Measurements from ENCODE around the gene CHMP4B.

Gene CHMP4B

DNA sequence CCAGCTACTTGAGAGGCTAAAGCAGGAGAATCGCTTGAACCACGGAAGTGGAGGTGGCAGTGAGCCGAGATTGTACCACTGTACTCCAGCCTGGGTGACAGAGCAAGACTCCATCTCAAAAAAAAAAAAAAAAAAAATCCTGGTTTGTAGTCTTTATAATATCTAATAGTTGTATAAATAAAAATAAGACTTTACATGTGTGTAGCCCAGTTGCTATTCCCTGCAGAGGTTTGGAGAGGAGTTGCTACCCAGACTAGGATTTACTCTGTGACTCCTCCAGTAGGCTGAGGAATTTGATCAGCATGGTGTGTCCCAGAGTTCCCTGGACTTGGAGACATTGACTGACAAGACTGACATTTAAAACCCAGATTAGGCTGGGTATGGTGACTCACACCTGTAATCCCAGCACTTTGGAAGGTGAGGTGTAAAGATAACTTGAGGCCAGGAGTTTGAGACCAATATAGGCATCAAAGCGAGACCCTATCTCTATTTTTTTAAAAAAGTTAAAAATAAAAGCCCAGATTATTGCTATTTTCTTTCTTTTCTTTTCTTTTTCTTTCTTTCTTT is 10.2 kb downstream of the CHMP4B start:
- DNase-seq (ENCODE audit: low spot score) = no peak

DNA sequence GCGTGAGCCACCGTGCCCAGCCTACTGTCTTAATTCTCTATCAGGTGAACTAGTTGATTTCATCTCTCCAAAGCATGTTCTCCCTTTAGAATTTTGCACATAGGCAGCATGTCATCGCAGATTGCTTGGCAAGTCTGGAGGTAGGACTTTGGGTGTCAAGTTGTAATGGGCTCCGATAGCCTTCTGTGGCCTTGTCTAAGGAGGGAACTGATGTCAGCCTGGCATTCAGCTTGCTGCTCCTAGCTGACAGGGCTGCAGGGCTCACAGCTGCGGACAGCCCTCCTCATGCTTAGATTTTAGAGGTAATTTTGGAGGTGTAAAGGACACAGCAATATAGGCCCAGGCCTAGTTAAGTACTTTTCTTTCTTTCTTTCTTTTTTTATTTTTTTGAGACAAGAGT is 11.3 kb downstream of the CHMP4B start:
- DNase-seq (ENCODE audit: low spot score) = no peak

DNA sequence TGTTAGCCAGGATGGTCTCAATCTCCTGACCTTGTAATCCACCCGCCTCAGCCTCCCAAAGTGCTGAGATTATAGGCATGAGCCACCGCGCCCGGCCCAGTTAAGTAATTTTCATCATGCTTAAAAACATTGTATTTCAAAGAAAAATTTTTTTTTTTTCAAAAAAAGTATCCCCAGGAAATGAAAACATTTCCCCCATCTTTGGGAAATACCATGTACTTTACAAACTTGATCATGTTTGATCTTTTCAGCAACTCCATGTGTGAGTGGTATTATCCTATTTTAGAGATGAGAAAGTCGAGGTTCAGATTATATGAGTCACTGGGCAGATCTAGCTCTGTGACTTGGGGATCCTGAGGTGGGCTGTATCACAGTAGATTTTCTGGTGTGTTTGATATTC is 11.8 kb downstream of the CHMP4B start:
- no peak for DNase-seq (ENCODE audit: low spot score)

DNA sequence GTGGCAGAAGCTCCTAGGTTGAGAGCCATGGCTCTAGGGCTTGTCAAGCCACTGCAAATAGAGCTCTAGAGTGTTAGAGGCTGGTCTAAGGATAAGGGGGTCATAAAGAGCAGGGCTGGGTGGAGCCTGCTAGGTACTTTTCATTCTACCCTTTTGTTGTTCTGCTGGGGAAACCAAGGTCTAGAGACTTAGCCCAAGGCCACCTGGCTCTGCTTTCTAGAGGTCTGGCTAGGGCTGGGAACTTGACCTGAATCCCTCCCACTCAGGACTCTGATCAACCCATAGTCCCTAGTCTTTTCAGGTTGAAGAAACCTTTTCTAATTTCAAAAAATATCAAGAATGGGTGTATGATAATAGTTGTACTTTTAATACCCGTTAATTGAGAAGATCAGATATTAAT is 13.7 kb downstream of the CHMP4B start:
- DNase-seq (ENCODE audit: low spot score) = no peak

DNA sequence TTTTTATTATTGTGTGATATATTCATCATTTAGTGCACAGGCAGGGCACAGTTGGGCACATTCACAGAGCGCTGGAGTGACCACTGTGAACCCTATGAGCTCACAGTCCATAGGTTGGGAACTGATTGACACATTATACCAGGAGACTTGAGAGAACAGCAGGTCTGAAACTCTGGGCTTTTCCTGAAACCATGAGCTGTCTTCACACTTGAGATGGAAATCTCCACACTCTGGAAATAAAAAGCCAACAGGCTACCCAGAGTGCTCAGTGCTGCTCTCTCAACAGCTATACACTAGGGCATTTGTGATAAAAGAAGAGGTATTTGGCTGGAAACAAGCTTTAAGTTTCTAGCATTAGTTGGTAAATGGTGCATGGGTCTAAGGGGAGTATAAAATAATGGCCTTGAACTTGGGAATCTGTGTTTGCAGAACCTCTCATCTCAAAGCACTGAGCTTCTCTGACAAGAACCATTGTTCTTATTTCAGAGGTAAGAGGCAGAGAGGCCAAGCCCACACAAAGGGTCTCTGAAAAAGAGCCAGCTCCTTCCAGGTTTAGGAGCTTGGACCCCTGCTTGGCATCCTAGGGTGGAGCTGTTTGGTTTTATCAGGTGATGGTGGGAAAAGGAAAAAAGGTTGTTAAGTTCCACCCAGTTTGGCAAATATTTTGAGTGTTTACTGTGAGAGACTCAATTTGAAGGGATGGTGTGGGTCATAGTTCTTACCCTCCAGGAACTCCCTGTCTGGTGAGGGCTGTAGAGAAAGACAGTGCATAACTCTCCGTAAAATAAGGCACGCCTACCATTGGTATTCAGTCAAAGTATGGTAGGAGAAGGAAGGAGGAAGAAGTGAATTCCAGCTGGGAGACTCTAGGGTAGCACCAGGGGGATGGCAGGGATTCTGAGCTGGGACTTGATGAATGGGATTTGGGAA is 14.5 kb downstream of the CHMP4B start:
- no peak for DNase-seq (ENCODE audit: low spot score)

DNA sequence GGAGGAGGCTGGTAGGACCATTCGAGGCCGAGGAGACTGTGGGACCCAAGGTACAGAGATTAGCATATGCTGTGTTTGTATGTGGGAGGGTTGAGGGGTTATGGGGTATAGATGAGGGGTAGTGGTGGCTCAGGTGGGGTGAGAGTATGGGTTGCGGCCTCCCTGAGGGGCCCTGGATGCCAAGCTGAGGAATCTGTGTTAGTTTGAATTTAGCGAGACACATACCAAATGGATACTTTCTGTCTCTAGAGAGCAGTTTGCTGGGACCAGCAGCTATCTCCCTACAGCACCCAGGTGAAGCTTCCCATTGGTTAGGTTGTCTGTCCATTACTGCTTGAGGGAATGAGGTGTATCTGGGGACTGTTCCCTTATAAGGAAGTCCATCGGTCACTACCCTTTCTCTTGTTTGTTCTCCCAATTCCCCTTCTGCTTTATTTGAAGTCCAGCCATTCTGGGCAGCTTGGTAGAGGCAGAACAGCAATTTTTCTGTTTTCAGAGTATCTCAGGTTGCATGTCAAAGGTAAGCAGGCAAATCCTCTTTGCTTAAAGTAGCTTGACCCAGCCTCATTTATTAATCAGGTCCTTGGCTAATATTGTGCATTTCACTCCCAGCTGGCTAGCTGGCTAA is 15.2 kb downstream of the CHMP4B start:
- DNase-seq (ENCODE audit: low spot score) = no peak

DNA sequence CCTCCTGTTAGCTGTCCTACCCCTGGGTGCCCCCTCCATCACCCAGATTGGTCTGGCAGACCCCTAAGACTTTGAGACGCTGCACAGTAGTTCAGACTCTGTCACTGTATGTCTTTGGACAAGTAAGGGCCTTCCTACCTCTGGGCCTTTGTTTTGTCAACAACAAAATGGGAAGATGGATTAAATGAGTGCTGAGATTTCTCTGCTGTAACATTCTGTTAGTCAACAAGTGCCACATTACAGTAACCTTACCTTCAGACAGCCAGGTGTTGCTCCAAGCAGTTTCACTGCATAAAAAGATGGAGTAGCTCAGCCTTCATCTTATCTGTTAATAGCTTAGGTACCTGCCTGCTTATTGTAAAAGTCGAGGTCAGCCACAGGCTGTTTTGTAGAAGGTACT is 16.0 kb downstream of the CHMP4B start:
- DNase-seq (ENCODE audit: low spot score) = no peak

DNA sequence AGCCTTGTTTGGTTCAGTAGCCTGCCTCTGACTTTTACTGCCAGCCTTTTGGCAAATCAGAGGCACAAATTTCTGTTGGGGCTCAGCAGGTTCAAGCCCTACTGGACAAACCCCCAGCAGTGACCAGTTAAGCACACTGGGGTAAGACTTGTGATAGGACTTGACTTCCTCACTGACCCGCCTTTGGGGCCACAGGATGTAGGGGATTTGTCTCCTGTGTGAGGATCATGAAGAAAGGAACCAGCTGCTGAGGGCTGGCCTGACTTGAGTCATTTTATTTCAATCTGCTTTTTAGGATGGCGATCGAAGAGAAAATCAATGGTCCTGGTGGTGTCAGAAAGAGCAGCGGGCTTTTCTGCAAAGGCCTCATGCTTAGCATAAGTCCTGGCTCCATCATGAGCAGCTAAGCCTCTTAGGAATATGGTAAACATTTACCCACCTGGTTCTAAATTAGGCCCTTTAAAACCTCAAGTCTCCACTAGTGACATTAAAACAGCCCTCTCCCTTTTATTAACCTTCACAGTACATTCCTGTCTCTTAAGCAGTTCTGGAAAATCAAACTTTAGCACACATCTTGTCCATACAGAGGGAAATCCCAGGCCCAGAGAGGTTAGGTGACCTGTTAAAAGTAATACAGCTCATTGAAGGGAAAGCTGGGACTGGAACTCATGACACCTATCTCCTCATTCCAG is 16.6 kb downstream of the CHMP4B start:
- no peak for DNase-seq (ENCODE audit: low spot score)

DNA sequence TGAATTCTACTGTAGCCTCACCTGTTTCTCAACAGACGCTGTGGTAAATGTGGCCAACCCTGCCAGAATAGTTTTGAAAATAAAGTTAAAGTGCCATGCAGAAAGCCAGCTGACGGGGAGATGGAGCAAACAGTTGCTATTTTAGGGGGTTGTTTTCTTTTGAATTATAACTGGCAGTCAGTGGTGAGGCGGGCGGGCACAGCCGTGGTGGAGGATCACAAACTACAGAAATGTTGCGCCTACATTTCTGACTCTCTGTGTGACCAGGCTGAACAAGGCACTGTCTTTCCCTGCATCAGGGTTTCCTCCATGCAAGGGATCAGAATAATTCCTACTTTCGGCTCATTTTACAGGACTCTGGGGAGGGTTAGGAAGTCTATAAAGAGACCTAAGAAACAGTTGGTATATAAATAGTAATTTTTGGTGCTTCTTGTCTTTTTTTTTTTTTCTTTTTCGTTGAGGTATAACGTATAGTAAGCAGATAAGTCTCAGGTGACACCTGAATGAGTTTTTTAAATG is 17.2 kb downstream of the CHMP4B start:
- no peak for DNase-seq (ENCODE audit: low spot score)

DNA sequence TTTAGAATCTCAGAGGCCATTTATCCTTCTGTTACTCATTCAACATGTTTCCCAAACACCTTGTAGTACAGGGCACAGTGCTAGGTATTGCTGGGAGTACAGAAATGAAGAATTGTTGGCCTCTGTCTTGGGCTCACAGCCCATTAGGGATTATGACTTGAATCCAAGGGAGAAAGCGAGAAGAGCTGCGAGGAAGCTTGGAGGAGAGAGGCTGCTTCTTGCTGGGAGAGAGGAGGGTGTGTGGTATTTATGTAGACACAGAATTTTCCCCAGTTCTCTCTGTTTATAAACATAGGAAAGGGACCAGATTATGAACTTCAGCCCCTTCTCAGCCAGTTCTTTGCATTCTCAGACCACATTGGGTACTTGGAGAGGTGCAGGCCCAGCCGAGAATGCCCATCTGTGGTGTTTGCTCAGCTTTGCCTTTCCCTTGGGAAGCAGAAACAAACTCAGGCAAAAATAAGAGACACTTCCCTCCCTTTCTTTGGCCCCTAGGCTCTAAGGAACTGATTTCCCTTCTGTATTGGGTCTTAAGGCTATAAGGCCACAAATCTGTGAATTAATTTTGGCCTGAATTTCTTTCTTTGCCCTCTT is 17.9 kb downstream of the CHMP4B start:
- no peak for DNase-seq (ENCODE audit: low spot score)

DNA sequence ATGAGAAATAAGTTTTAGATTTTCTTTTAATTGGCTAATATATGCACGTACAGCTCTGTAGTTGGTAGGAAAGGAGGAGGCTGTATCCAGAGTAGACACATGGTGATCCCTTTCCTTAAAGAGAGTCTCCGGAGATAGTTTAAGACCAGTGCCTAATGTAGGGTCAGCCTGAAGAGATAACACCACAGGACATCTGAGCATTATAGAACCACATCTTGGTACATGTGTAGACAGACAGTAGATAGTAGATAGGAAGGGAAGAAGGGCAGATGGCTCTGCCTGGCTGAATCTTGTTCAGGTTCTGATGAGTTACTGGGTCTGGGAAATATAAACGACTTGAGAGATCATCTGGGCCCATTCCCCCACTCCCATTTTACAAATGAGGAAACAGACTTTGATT is 18.5 kb downstream of the CHMP4B start:
- DNase-seq (ENCODE audit: low spot score) = no peak

DNA sequence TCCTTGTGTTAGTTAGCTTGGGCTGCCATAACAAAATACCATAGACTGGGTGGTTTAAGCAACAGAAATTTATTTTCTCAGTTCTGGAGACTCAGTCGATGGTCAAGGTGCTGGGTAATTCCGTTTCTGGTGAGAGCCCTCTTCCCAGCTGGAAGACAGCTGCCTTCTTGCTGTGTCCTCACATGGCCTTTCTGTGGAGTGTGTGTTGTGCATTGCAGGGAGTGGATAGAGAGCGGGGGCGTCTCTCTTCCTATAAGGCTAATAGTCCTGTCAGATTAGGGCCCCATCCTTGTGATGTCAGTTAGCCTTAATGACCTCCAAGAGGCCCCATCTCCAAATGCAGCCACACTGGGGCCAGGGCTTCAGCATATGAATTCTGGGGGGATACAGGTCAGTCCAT is 19.2 kb downstream of the CHMP4B start:
- no peak for DNase-seq (ENCODE audit: low spot score)

DNA sequence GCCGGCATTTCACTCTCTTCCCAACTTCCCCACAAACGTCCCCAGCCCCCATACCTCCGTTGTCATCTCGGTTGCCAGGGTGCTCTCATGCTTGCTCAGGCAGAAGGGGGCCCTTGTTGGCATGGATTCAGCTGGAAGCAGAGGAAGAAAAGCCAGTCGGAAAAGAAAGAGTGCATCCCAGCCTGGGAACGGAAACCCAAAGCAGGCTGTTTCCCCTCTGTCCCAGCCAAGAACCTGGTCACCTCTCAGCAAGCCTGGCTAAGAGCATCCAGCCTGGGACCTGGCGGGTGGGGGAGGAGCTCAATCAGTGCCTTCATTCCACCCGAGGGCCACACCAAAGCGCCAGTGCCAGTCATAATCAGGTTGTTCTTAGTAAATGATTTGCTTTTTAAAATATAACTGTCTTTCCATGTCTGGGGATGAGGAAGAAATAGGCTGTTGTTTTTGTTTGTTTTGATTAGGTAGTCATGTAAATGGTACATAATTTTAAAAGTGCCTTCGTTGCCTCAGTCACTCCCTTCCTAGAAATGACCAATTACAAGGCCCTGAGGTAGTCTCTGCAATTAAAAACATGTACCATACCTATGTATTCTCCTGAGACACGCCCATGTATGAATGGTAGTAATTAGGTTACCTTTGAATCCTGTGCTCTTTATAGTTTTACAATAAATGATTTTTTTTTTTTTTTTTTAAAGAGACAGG is 21.1 kb downstream of the CHMP4B start:
- no peak for DNase-seq (ENCODE audit: low spot score)

DNA sequence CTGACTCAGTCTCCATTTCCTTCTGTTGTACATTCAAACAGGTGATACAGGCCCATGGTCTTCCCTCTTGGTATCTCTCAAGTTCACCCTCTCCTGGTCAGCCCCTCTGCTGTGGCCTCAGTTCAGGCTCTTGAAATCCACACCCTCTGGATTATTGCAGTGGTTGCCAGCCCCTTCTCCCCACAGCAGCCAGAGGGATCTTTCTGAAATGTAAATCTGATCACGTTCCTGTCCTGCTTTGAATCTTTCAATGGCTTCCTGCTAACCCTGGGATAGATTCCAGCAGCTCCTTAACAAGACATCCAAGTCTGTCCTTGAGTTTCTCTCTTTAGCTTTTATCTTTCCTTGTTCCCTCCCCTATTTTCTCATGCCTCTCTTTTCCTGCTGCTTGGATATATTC is 22.2 kb downstream of the CHMP4B start:
- no peak for DNase-seq (ENCODE audit: low spot score)

DNA sequence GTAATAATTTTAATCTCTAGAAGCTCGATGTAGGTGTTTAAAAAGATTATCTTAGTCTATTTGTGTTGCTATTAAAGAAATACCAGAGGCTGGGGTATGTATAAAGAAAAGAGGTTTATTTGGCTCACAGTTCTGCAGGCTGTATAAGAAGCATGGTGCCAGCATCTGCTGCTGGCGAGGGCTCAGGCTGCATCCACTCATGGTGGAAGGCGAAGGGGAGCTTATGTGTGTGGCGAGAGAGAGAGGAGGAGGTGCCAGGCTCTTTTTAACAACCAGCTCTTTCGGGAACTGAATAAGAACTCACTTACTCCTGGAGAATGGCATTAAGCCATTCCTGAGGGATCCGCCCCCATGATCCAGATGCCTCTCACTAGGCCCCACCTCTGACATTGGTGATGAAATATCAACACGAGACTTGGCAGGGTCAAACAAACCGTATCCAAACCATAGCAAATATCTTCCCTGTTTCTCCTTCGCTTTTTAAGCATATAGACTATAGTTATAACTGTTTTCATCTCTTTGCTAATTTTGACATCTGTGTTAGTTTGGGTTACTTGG is 24.5 kb downstream of the CHMP4B start:
- DNase-seq (ENCODE audit: low spot score) = no peak

DNA sequence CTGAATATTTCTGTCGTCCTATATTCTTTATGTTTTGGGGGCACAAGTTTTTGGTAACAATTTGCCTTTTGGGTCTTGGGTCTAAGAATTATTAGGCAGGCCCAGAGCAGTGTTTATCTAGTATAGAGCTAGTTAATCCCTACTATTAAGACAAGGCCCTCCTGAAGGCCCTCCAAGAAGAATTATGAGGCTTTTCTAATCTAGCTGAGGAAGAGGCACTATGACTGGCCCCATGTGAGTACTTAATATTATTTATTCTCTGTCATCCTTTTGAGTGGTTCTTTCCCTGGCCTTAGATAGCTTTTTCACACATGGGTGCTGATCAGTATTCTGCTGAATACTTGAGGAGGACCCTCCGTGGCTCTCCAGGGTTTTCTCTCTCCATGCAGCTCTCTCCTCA is 25.1 kb downstream of the CHMP4B start:
- DNase-seq (ENCODE audit: low spot score) = no peak

DNA sequence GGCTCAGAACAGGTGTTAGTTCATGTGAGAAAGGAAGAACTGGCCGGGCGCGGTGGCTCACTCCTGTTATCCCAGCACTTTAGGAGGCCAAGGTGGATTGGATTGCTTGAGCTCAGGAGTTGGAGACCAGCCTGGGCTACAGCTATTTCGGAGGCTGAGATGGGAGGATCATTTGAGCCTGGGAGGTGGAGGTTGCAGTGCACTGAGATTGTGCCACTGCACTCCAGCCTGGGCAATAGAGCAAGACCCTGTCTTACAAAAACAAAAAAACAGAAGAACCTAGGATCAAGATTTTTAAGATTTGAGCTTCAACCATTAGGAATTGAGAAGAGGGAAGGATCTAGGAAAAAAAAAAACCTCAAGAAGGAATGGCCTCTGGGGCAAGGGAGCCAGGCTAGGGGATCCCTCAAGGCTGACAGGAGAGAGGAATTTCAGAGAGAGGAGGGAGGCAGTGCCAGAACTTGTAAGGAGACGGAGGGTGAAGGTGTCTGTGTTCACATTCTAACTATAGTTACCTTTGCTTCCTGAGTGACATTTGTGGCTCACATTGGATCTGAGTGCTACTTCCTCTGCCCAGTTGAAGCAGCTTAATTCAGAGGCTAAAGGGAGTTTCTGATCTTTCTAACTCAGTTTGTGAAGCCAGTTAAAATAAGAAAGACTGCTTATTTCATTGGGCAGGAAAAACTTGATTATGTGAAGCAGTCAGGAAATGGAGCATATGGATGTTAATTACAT is 26.1 kb downstream of the CHMP4B start:
- no peak for DNase-seq (ENCODE audit: low spot score)

DNA sequence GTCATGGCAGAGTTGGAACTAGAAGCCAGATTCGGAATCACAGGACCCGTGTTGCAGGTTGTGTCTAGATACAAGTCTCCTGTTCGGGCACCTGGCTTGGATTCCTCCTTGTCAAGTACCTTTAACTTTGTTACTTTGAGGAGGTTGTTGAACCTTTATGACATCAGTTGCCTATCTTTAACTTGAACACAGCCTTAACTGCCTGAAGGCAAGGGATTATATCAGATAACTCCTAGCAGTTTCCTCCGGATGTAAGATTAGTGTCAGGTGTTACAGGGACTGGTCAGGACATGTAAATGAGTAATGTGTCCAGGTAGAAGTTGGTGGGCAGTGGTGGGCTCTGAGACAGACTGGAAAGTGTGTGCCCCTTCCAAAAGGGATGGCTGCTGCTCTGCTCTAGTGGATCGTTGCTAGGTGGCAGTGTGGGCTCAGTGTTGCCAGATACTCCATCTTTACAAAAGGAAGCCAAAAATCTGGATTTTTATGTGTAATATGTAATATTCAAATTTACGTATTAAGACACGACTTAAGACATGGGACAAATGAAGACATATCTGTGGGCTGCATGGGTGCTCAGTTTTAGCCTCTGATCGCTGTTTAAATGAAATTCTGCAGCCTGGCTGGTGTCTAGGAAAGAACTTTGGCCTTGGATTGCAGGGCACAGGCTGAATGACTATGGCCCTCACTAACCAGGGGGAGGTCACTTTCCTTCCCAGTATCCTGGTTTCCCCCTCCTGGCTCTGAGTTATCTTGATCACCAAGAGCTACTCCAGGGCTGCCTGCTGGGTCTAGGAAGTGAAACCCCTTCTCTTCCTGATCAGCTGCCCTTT is 27.1 kb downstream of the CHMP4B start:
- DNase-seq (ENCODE audit: low spot score) = no peak

DNA sequence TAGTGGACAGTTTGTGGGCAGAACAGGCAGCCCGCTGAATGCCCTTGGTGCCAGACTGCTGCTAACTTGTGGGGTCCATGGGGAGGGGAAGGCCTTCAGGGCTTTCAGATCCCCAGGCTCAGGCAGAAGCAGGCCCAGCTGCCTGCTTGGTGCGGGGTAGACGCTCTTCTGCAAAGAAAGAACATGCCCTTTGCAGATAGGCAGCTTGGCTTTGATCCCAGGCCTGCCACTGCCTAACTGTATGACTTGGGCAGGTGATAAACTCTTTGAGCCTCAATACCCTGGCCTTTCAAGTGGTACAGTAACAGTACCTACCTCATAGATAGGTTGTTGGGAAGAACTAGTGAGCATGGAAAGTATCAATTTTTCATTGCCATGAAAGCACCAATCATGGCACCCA is 28.4 kb downstream of the CHMP4B start:
- DNase-seq (ENCODE audit: low spot score) = no peak

DNA sequence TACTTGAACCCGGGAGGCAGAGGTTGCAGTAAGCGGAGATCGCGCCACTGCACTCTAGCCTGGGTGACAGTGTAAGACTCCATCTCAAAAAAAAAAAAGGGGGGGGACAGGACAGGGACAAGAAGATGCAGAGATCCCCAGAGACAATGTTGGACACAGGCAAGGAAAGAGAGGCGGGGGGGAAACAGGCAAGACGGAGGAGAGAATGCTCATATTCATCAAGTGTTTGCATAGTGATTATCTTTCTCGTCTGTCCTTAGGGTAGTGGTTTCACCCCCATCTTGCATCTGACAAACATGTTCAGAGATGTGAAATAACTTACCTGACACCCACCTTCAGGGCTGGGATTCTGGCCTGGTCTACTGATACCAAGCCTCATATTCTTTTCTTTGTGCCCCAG is 29.0 kb downstream of the CHMP4B start:
- no peak for DNase-seq (ENCODE audit: low spot score)
